A549 (cell line): Measurements from ENCODE around the gene RASD2. TPM values are rescaled to one million over a fixed set of nuclear protein-coding genes. Genes with fewer than 3 reads are reported as not detected.

Experiments
- ATAC-seq, 2 experiments: fragments of 200-7000 bp in 1 of 2; fragments of >200 bp in 1 of 2; cut with Nextera tagmentation in 1 of 2; cut with Tn5 transposase in 1 of 2; 3 replicates each; pipeline versions ENCODE4 v1.8.0 to v1.9.1; 2018 to 2020; ENCODE audit warnings: mild to moderate bottlenecking in 1 of 2, moderate library complexity in 1 of 2
- CTCF ChIA-PET: fragments of 300-600 bp; sonication (Branson Sonifier 250); formaldehyde crosslinking; extraction: SDS; loops from one replicate; lab custom pipeline; 2021; ENCODE audit warnings: antibody characterized with exemption, inconsistent platforms; lab: Yijun Ruan, JAX
- POLR2A ChIA-PET: fragments of 350-600 bp; formaldehyde crosslinking; extraction: SDS; loops from one replicate; lab custom pipeline; 2021; ENCODE audit warnings: antibody characterized with exemption, inconsistent platforms; lab: Yijun Ruan, JAX
- DNase-seq, 2 experiments: peaks; one replicate each; pipeline versions ENCODE4 v3.0.0 to v3.0.0-alpha.2; 2011 to 2016; ENCODE audit warnings: low read depth in 1 of 2, low spot score in 1 of 2
- FAIRE-seq: peaks from 2 replicates; lab custom pipeline; 2011; peaks lifted over from hg19 to GRCh38; lab: Jason Lieb, UNC
- H3K27ac ChIP-seq, 2 experiments: fragments of >200 bp; sonication (Bioruptor Twin); formaldehyde crosslinking; 3 replicates each; pipeline ENCODE4 v1.5.1; 2016 to 2017
- H3K4me1 ChIP-seq: fragments of >200 bp; sonication (Bioruptor Twin); formaldehyde crosslinking; 3 replicates; pipeline ENCODE4 v1.6.1; 2016
- H3K4me2 ChIP-seq: fragments of >200 bp; sonication (Bioruptor Twin); formaldehyde crosslinking; 3 replicates; pipeline ENCODE4 v1.6.1; 2016
- H3K4me3 ChIP-seq: fragments of >200 bp; sonication (Bioruptor Twin); formaldehyde crosslinking; 3 replicates; pipeline ENCODE4 v1.5.1; 2016
- H3K9me3 ChIP-seq: fragments of >200 bp; sonication (Bioruptor Twin); formaldehyde crosslinking; 3 replicates; pipeline ENCODE4 v1.6.1; 2016
- CBX2 ChIP-seq: fragments of 200-600 bp; sonication (generic); IDR thresholded peaks from 2 replicates; pipeline ENCODE4 v1.6.1; 2016; ENCODE audit warnings: low read depth, mild to moderate bottlenecking, borderline replicate concordance
- CBX8 ChIP-seq: fragments of 200-600 bp; sonication (generic); IDR thresholded peaks from 2 replicates; pipeline ENCODE4 v1.6.1; 2016
- CEBPB ChIP-seq, 2 experiments: fragments of >200 bp in 1 of 2; sonication (Bioruptor Twin) in 1 of 2; formaldehyde crosslinking in 1 of 2; IDR thresholded peaks; 2 replicates each; pipeline ENCODE4 v1.6.1; 2012 to 2016
- EHMT2 ChIP-seq: fragments of 200-600 bp; sonication (generic); IDR thresholded peaks from 2 replicates; pipeline ENCODE4 v1.6.1; 2016; ENCODE audit warnings: antibody characterized with exemption, low read depth, mild to moderate bottlenecking, moderate library complexity
- ESRRA ChIP-seq: fragments of 150-350 bp; IDR thresholded peaks from 2 replicates; pipeline ENCODE4 v1.6.1; 2014; ENCODE audit warnings: mild to moderate bottlenecking, low read length, borderline replicate concordance
- FOXS1 ChIP-seq: fragments of 250-450 bp; sonication (Bioruptor Pico); IDR thresholded peaks from 2 replicates; pipeline ENCODE4 v1.5.0; 2020; ENCODE audit warnings: mild to moderate bottlenecking, moderate library complexity
- HES2 ChIP-seq: fragments of >200 bp; sonication (Bioruptor Twin); formaldehyde crosslinking; IDR thresholded peaks from 2 replicates; pipeline ENCODE4 v1.6.1; 2016
- HOXB13 ChIP-seq: fragments of 250-450 bp; sonication (Bioruptor Pico); IDR thresholded peaks from 2 replicates; pipeline ENCODE4 v1.5.0; 2020; ENCODE audit warnings: low read depth, mild to moderate bottlenecking, moderate library complexity
- HOXB5 ChIP-seq: fragments of 250-450 bp; sonication (Bioruptor Pico); IDR thresholded peaks from 2 replicates; pipeline ENCODE4 v1.5.0; 2020; ENCODE audit warnings: mild to moderate bottlenecking, moderate library complexity
- JUNB ChIP-seq: fragments of >200 bp; sonication (Bioruptor Twin); formaldehyde crosslinking; IDR thresholded peaks from 2 replicates; pipeline ENCODE4 v1.6.1; 2016
- KDM5A ChIP-seq: fragments of 200-600 bp; sonication (generic); IDR thresholded peaks from 2 replicates; pipeline ENCODE4 v1.6.1; 2016; ENCODE audit warnings: antibody characterized with exemption, mild to moderate bottlenecking
- MAX ChIP-seq: IDR thresholded peaks from 2 replicates; pipeline ENCODE4 v1.6.1; 2012
- NR3C1 ChIP-seq: fragments of >200 bp; sonication (Bioruptor Twin); formaldehyde crosslinking; IDR thresholded peaks from 3 replicates; pipeline ENCODE4 v1.6.1; 2017
- PHF8 ChIP-seq: fragments of 200-600 bp; sonication (generic); IDR thresholded peaks from 2 replicates; pipeline ENCODE4 v1.6.1; 2016; ENCODE audit warnings: low read depth, mild to moderate bottlenecking, antibody characterized with exemption, moderate library complexity, borderline replicate concordance
- RAD21 ChIP-seq, 2 experiments: fragments of >200 bp in 1 of 2; sonication (Bioruptor Twin) in 1 of 2; formaldehyde crosslinking in 1 of 2; IDR thresholded peaks in 1 of 2; conservative IDR thresholded peaks in 1 of 2; 2 replicates in 1 of 2; 3 replicates in 1 of 2; pipeline ENCODE4 v1.6.1; 2012 to 2018; ENCODE audit warnings: inconsistent platforms in 1 of 2
- RARB ChIP-seq: fragments of 250-450 bp; sonication (Bioruptor Pico); IDR thresholded peaks from 2 replicates; pipeline ENCODE4 v1.8.0; 2021; ENCODE audit warnings: mild to moderate bottlenecking, moderate library complexity
- RCOR1 ChIP-seq: fragments of 150-350 bp; IDR thresholded peaks from 2 replicates; pipeline ENCODE4 v1.6.1; 2014; ENCODE audit warnings: antibody characterized with exemption, low read length, low read depth
- RFX5 ChIP-seq: fragments of 450-650 bp; IDR thresholded peaks from 2 replicates; pipeline ENCODE4 v1.7.1; 2014; ENCODE audit warnings: antibody characterized with exemption, mild to moderate bottlenecking, moderate library complexity
- RNF2 ChIP-seq: fragments of 200-600 bp; sonication (generic); IDR thresholded peaks from 2 replicates; pipeline ENCODE4 v1.6.1; 2016; ENCODE audit warnings: low read depth, mild to moderate bottlenecking, antibody characterized with exemption, moderate library complexity, borderline replicate concordance
- SREBF2 ChIP-seq: fragments of 450-650 bp; IDR thresholded peaks from 2 replicates; pipeline ENCODE4 v1.6.1; 2014; ENCODE audit warnings: mild to moderate bottlenecking, moderate library complexity
- TP53 ChIP-seq: fragments of 250-450 bp; sonication (Bioruptor Pico); IDR thresholded peaks from 2 replicates; pipeline ENCODE4 v1.5.0; 2021; ENCODE audit warnings: mild to moderate bottlenecking, moderate library complexity
- USF2 ChIP-seq: fragments of 450-650 bp; IDR thresholded peaks from 2 replicates; pipeline ENCODE4 v1.6.1; 2014; ENCODE audit warnings: antibody characterized with exemption
- ZC3H11A ChIP-seq: fragments of 450-650 bp; IDR thresholded peaks from 2 replicates; pipeline ENCODE4 v1.6.1; 2014; ENCODE audit warnings: antibody characterized with exemption, mild to moderate bottlenecking
- ZFP36 ChIP-seq: fragments of 450-650 bp; IDR thresholded peaks from 2 replicates; pipeline ENCODE4 v1.6.1; 2014; ENCODE audit warnings: borderline replicate concordance; ENCODE audit not compliant: partially characterized antibody
- ZSCAN20 ChIP-seq: fragments of 250-450 bp; sonication (Bioruptor Pico); IDR thresholded peaks from 2 replicates; pipeline ENCODE4 v1.8.0; 2022; ENCODE audit warnings: mild to moderate bottlenecking, moderate library complexity
- WGBS: methylation state at CpG from one replicate; pipeline ENCODE4 v1.1.6; 2017; ENCODE audit errors: missing lambda C conversion rate; 5-methylcytosine and 5-hydroxymethylcytosine counted together
- polyA plus RNA-seq, 4 experiments: library from polyadenylated mRNA; depleted of rRNA in 3 of 4; stranded (reverse); fragments of >200 nt; fragmentation: RNase III in 1 of 4; extraction: RNeasy Plus Mini Kit Qiagen cat#74134 plus additional on column Dnase treatment in 1 of 4; gene quantifications; 2 replicates in 3 of 4; 3 replicates in 1 of 4; pipeline ENCODE4 v1.2.3, GENCODE V29; 2011 to 2017
- TF ChIP-seq, protein P1 (sequence below): fragments of >200 bp; sonication (Bioruptor Twin); formaldehyde crosslinking; IDR thresholded peaks from 3 replicates; pipeline ENCODE4 v1.5.1; 2016
- TF ChIP-seq, protein P2 (sequence below): fragments of 250-450 bp; sonication (Bioruptor Pico); IDR thresholded peaks from 2 replicates; pipeline ENCODE4 v1.5.0; 2021; ENCODE audit warnings: mild to moderate bottlenecking, moderate library complexity, borderline replicate concordance

Gene RASD2
- polyA plus RNA-seq, 2 of the 4 experiments (the other 2 are of a cell fraction) = 0.61 to 1.2 TPM

DNA sequence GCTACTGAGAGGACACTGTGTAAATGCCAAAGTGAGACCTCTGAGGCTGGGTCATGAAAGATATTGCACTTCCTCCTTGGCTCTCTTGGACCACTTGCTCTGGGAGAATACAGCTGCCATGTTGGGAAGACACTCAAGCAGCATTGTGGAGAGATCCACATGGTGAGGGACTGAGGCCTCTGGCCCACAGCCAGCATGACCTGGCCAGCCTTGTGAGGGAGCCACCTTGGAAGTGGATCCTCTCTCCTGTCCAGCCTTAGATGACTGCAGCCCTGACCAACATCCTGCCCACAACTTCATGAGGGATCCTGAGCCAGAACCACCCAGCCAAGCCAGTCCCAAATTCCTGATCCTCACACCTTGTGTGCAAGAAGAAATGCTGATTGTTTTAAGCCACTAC lies 46.1 kb downstream of the RASD2 start:
- no peak overlapping the region for H3K4me3 ChIP-seq
- POLR2A ChIA-PET = no interaction called here
- FAIRE-seq (no peak), ATAC-seq (no peak), DNase-seq (no peak)
- H3K27ac ChIP-seq = peak overlapping the region; percentile 97 to 99
- no peak overlapping the region for H3K4me2 ChIP-seq
- CTCF ChIA-PET = interaction anchor here (4.4 kb wide), 1 partner anchor 156 kb away, joined by 24 read pairs; no protein-coding TSS in a partner anchor
- H3K9me3 ChIP-seq = peaks cover 4% of the 10 kb centered on the region; the same call in 1 of the 3 replicates
- TF ChIP-seq RARB (CRISPR knock-in tag) = no peak
- no peak for TF ChIP-seq FOXS1 (CRISPR knock-in tag)
- no peak for TF ChIP-seq HOXB5 (CRISPR knock-in tag)
- no peak for TF ChIP-seq RNF2
- no peak for TF ChIP-seq SREBF2
- TF ChIP-seq USF2 = no peak
- no peak for TF ChIP-seq RAD21 (conservative IDR thresholded peaks at IDR 0.05 in 1 of 2, IDR thresholded peaks at IDR 0.05 in 1 of 2)
- no peak for TF ChIP-seq CBX2
- TF ChIP-seq CBX8 = no peak
- TF ChIP-seq MAX = no peak
- TF ChIP-seq ESRRA = no peak
- no peak for TF ChIP-seq RCOR1
- TF ChIP-seq ZC3H11A = no peak
- TF ChIP-seq TP53 (CRISPR knock-in tag) = no peak
- no peak for TF ChIP-seq HOXB13
- TF ChIP-seq, protein P1, sequence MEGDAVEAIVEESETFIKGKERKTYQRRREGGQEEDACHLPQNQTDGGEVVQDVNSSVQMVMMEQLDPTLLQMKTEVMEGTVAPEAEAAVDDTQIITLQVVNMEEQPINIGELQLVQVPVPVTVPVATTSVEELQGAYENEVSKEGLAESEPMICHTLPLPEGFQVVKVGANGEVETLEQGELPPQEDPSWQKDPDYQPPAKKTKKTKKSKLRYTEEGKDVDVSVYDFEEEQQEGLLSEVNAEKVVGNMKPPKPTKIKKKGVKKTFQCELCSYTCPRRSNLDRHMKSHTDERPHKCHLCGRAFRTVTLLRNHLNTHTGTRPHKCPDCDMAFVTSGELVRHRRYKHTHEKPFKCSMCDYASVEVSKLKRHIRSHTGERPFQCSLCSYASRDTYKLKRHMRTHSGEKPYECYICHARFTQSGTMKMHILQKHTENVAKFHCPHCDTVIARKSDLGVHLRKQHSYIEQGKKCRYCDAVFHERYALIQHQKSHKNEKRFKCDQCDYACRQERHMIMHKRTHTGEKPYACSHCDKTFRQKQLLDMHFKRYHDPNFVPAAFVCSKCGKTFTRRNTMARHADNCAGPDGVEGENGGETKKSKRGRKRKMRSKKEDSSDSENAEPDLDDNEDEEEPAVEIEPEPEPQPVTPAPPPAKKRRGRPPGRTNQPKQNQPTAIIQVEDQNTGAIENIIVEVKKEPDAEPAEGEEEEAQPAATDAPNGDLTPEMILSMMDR = no peak
- TF ChIP-seq CEBPB (IDR thresholded peaks at IDR 0.05) = no peak
- TF ChIP-seq PHF8 = no peak
- no peak for TF ChIP-seq HES2
- H3K4me1 ChIP-seq = peaks cover 66% of the 10 kb centered on the region

- WGBS = 100% methylated on average over 3 of the region's 6 CpGs
- Histone ChIP-seq H3K4me3 (no peak overlapping the region), H3K4me1 (peaks cover 67% of the 10 kb centered on the region), H3K27ac (peak overlapping the region; percentile 97 to 99), H3K9me3 (peaks cover 4% of the 10 kb centered on the region; the same call in 1 of the 3 replicates), H3K4me2 (peak overlapping the region; percentile 78)
- ChIA-PET POLR2A (no interaction called here), CTCF (interaction anchor here (0.9 to 4.4 kb wide), 4 partner anchors 34 to 157 kb away, joined by 3 to 24 read pairs (median 6); no protein-coding TSS in a partner anchor)
- DNase-seq (no peak), ATAC-seq (no peak), FAIRE-seq (no peak)
- TF ChIP-seq JUNB = no peak
- no peak for TF ChIP-seq ZSCAN20 (CRISPR knock-in tag)
- TF ChIP-seq NR3C1 = no peak
- no peak for TF ChIP-seq RCOR1
- TF ChIP-seq FOXS1 (CRISPR knock-in tag) = no peak
- no peak for TF ChIP-seq HES2
- TF ChIP-seq EHMT2 = no peak
- TF ChIP-seq ZFP36 = no peak
- TF ChIP-seq KDM5A = no peak
- TF ChIP-seq RFX5 = no peak
- TF ChIP-seq, protein P2, sequence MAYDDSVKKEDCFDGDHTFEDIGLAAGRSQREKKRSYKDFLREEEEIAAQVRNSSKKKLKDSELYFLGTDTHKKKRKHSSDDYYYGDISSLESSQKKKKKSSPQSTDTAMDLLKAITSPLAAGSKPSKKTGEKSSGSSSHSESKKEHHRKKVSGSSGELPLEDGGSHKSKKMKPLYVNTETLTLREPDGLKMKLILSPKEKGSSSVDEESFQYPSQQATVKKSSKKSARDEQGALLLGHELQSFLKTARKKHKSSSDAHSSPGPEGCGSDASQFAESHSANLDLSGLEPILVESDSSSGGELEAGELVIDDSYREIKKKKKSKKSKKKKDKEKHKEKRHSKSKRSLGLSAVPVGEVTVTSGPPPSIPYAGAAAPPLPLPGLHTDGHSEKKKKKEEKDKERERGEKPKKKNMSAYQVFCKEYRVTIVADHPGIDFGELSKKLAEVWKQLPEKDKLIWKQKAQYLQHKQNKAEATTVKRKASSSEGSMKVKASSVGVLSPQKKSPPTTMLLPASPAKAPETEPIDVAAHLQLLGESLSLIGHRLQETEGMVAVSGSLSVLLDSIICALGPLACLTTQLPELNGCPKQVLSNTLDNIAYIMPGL = no peak
- no peak for TF ChIP-seq HOXB5 (CRISPR knock-in tag)
Observed at GRCh38 chr22:35587447-35587870, 46.8 kb downstream of the RASD2 start.
